Right hindlimb (tissue), 1 donor: Measurements from ENCODE around the gene PPEF2.

ENCODE experiments used
- DNase-seq: peaks from one replicate; pipeline ENCODE4 v3.0.0-alpha.2; 2018

Gene PPEF2

GRCh38 chr4:75895744-75896314 is 6.4 kb downstream of the PPEF2 start:
- no peak for DNase-seq

DNA sequence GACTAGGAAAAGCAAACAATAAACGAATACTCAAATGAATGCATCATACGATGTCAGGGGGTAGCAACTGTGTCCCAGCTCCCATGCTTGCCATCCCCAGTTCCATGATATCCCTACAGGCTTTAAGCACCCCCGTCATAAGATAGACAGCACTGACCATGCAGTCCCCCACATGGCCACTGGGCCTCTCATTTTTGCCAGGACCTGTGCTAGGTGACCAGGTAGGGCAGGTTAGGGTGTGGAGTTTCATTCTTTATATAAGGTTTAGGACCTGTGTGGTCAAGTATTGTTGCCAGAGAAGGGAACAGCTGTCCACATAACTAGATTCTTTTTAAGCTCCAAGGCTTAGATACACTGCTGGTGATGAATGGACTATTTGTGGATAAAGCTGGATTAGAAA is 9.7 kb downstream of the PPEF2 start:
- no peak for DNase-seq

DNA sequence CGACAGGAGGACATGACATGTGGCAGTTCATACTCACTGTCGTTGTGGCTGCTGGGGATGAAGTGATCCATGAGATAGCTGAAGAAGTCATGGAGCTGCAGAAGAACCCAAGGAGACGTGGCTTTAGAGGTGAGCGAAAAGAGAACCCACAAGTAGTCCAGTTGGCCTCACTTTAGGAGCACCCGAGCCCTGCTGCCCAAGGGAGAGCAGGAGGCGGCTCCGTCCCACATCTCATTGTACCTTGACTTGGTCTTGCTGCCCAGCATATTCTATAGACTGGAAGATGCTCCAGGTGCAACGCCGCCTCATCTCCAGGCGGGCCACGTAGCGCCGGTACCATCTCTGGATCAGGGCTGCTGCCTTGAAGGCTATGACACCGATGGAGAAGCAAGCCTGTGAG is 10.6 kb downstream of the PPEF2 start:
- no peak for DNase-seq

GRCh38 chr4:75889537-75890199 is 12.6 kb downstream of the PPEF2 start:
- no peak for DNase-seq

- DNase-seq: no peak
Observed at GRCh38 chr4:75886104-75886503, 16.1 kb downstream of the PPEF2 start.

DNA sequence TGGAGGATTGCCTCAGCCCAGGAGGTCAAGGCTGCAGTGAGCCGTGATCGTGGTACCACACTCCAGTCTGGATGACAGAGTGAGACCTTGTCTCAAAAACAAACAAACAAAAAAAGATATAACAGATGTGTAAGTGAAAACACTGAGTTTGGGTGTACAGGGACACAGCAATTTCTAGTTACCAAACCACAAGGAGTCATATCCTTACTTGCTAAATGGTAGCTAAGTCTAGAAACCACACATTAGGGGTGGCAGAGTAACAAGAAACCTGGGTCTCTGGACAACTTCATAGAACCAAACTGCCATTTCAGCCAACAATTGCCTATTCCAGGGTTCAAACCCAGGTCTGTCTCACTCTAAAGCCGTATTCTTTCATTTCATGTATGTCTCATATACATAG is 20.8 kb downstream of the PPEF2 start:
- DNase-seq: no peak

DNA sequence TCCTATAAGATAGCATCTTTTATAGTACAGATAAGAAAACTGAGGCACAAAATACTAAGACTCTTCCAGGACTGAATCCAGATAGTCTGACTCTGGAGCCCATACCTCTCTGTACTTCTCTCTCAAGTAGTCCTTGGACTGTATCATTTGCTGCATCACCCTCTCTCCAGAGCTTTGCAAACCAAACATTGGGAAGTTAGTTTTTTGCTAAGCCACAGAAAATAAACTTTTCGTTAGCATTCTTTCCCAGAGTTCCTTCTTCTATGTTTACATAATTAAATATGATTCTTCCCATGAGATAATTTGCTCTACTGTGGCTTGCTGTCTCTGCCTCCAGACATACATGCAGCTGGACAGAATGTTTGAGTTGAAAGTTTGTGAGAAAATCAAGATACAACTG is 22.0 kb downstream of the PPEF2 start:
- DNase-seq: no peak

DNA sequence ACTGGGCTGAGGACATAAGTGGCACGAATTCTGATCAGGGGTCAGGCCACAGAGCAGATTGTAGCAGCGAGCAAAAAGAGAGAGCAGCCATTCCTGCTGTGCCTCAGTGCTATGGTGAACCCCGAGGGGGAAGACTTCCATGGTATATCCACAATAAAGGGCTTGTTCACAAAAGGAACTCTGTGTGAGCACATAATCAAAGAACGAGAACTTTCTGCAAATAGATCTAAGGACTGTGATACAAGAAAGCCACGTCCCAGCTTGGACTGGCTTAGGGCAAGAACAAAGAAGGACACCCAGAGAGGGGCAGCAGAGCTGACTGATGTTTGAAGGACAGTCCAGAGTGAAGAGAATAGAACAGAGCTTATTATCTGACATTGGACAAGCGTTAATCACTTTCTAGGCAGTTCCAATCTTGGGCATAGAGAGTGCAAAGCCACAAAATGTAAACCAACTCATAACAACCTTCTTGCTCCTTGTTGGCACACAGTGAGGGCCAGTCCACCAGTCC is 24.0 kb downstream of the PPEF2 start:
- no peak for DNase-seq

DNA sequence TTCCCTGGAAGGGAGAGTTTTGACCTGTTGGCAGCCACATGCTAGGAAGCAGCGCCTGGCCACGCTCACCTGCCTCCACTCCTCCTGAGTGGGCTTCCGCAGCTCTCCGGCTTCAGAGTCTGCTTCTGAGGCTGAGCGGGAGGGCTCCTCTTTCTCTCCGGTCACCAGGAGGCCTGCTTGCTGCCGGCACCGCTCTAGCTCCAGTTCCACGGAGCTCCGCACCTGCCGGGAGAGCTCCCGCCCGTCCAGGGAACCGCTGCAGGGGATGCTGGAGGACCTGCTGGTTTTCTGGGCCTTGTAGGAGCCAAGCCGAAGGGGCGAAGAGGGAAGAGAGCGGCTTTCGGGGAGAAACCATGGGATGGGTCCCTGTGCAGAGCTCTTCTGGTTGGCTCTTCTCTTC is 26.0 kb downstream of the PPEF2 start:
- DNase-seq: no peak

DNA sequence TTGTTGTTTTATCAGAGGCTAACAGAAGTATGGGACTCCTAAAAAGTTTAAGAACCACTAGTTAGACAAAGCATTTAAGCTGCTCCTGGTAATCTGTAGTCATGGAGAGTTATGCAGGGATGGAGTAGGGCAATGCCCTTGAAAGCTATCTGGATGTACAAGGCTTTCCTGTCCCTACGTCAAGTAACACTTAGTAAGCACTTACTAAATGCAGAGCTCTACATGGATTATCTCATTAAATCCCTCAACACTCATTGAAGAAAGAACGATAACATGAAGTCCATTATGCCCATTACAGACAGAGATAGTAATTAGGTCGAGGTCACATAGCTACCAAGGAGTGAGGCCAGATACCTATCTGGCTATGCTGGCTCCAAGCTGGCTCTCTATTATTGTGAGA is 33.2 kb downstream of the PPEF2 start:
- no peak for DNase-seq

- DNase-seq: no peak
Observed at GRCh38 chr4:75867130-75867529, 35.1 kb downstream of the PPEF2 start.

DNA sequence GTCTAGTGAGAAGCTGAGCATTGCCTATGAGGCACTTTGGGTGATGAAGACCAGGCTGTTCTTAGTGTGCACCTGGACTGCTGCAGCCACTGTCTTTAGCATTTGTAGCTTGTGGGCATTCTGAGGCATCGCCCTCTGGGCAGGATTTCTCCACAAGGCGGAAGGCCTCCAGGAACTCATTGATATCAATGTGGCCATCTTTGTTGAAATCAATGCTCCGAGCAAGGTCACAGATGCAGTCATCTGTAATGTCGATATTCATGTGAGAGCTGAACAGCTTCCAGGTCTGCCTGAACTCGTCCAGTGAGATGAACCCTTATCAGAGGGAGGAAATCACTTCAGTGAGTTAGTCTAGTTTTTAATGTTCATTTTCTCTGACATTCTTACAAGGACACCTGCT is 41.6 kb downstream of the PPEF2 start:
- no peak for DNase-seq

DNA sequence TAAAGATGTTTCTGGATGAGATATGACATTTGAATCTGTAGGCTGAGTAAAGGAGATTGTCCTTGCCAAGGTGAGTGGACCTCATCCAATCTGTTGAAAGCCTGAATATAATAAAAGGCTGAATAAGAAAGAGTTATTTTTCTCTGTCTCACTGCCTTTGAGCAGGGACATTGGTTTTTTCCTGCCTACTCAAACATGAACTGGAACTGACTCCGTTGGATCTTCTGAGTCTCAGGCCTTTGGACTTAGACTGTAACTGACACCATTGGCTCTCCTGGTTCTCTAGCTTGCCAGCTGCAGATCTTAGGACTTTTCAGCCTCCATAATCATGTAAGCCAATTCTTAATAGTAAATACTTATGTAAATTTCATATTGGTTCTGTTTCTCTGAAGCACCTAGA is 43.5 kb downstream of the PPEF2 start:
- DNase-seq: no peak

GRCh38 chr4:75849461-75849860 is 52.8 kb downstream of the PPEF2 start:
- DNase-seq: no peak

DNA sequence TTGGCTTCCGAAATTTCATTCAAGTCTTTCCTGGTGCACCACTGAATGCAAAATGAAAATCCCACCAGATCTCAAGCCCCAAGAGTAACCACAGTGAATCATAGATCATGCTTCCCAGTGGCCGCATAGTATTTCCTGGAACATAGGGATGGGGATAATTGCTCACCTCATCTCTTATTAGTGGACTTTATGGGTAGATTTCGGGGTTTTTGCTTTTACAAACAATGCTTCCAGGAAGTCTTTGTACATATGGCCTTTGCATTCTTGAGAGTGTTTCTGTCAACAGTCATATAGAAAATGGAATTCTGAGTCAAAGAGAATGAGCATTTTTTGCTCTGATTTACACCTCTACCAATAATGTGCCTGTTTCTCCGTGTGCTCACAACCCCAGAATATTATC is 53.4 kb downstream of the PPEF2 start:
- no peak for DNase-seq

- DNase-seq: peak; percentile 24
Observed at GRCh38 chr4:75848171-75848760, 54.0 kb downstream of the PPEF2 start.

- no peak for DNase-seq
Observed at GRCh38 chr4:75845992-75846391, 56.3 kb downstream of the PPEF2 start.

DNA sequence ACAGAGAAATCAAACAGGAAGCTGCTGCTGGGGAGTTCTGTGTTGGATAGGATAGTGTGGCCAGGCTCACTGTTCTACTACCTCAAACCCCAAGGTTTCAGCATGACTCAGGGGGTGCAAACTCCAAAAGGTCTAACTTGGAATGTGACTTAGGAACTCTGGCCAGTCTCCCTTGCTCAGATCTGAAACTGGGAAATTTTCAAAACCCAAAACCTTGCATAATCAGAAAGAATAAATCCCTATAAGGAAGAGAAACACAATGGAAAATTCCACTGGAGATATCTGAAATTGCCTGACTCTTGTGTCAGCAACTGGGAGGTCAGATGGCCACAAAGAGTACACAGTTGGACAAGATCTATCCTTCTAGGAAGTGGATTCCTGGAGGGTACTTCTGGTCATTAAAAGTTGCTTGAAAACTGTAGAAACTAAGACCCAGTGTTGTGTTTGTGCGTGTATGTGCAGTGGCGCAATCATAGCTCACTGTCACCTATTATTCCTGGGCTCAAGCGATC is 58.0 kb downstream of the PPEF2 start:
- DNase-seq: no peak

DNA sequence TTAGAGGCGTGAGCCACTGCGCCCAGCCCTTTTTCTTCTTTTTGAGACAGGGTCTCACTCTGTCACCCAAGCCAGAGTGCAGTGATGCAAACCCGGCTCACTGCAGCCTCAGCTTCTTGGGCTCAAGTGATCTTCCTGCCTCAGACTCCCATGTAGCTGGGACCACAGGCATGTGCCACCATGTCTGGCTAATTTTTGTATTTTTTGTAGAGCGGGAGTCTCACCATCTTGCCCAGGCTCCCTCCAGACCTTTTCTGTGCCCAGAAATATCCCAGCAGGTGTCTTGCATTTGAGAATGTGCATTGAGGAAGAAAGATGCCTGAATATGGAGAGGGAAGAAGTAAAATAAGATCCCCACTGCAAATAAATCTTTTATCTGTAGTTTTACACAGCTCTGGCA is 58.7 kb downstream of the PPEF2 start:
- no peak for DNase-seq

DNA sequence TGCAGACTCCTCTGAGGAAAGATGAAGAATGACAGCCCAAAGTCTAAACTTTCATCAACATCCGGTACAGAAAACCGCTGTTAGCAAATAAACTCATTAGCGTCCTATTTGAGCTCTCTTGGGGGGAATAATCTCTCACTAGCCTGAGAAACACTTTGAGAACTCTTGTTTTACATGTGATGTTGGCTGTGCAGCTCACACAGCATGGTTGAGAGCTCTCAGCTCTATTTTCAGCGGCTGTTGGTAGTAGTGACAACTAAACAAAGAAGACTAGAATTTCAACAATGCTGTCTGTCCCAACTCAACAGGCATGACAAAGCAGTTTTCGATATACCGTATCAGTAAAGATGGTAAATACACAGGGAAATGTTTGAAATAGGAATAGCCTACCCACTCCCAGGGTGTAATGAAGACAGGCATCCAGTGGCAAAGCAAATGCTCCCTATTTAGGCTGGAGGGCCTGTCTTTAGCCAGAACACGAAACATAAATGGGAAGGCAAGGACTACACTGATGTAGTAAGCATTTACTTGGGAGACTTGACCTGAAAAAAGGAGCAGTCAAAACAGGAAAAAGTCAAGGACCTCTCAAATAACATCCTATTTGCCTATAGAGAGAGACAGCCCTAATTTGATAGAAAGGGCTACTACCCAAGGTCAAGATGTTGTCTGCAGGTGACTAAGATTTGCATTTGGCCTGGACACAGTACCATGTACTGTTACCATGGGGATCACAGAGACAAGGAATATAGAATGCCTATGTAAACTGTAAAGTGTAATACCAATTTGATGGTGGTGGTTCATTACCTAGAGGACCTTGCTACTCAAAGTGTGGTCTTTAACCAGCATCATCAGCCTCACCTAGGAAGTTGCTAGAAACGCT is 60.4 kb downstream of the PPEF2 start:
- no peak for DNase-seq

DNA sequence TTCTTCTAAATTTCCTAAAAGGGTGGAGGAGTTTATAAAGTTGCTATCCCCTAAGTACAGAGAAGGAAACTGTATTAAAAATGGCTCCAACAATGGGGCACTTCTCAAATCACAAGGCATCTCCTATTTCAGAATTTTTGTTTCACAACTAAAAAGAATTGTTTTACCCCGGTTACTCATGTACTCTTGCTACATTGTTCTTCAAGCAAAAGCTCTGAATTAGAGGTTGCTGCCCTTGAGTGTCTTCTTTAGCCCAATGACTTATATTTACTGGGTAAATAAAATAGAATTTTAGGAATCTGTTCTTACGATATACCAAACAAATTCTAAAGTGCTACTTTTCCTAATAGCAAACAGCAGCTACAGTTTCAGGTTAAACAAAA is 67.5 kb downstream of the PPEF2 start:
- no peak for DNase-seq

GRCh38 chr4:75834095-75834771 is 68.0 kb downstream of the PPEF2 start:
- no peak for DNase-seq
